Effector memory CD8-positive, alpha-beta T cell (primary cell): ENCODE results near the gene IGF2BP3.
A peak's percentile ranks its signal among the peaks of the same experiment; 100 is the strongest.

Experiments
- ATAC-seq: fragments of 150-1000 bp; cut with Tn5 transposase; replicated peaks from 2 replicates; pipeline ENCODE4 v1.10.0; 2021; ENCODE audit warnings: mild to moderate bottlenecking, moderate library complexity
- DNase-seq, 3 experiments: peaks; one replicate each; pipeline ENCODE4 v3.0.0; 2021
- H3K27ac Mint-ChIP-seq, 2 donors: one replicate each; pipeline ENCODE4 v1.8.0; 2022; ENCODE audit warnings: mild to moderate bottlenecking in 2 of 2, mixed read lengths in 2 of 2, moderate library complexity in 2 of 2
- H3K27me3 Mint-ChIP-seq, 2 donors: one replicate each; pipeline ENCODE4 v1.8.0; 2022; ENCODE audit warnings: mixed read lengths in 2 of 2
- H3K36me3 Mint-ChIP-seq: one replicate; pipeline ENCODE4 v1.8.0; 2022; ENCODE audit warnings: mild to moderate bottlenecking, moderate library complexity, mixed read lengths; ENCODE audit not compliant: insufficient read depth
- H3K4me1 Mint-ChIP-seq, 2 donors: one replicate each; pipeline ENCODE4 v1.8.0; 2022; ENCODE audit warnings: low read depth in 2 of 2, mixed read lengths in 2 of 2
- H3K4me3 Mint-ChIP-seq, 2 donors: one replicate each; pipeline ENCODE4 v1.8.0; 2022; ENCODE audit warnings: mild to moderate bottlenecking in 2 of 2, mixed read lengths in 2 of 2, moderate library complexity in 2 of 2
- H3K9me3 Mint-ChIP-seq, 2 donors: one replicate each; pipeline ENCODE4 v1.8.0; 2022; ENCODE audit warnings: mixed read lengths in 2 of 2

Gene IGF2BP3

GRCh38 chr7:23298141-23298881, 172.0 kb downstream of the IGF2BP3 start:
- Mint-ChIP-seq H3K4me1 (peaks cover 24 to 36% of the 10 kb centered on the region in 2 donors), H3K27me3 (peaks cover 0 to 20% of the 10 kb centered on the region in 2 donors), H3K4me3 (peak overlapping the region; percentile 86 to 88), H3K27ac (peak overlapping the region; percentile 93 to 98), H3K9me3 (peaks cover 0 to 8% of the 10 kb centered on the region in 2 donors), H3K36me3 (peaks cover 22% of the 10 kb centered on the region)
- ATAC-seq = no peak
- no peak for DNase-seq

GRCh38 chr7:23295401-23295697, 174.9 kb downstream of the IGF2BP3 start:
- no peak for DNase-seq
- H3K27ac Mint-ChIP-seq = no peak overlapping the region
- no peak for ATAC-seq
- H3K4me3 Mint-ChIP-seq = no peak overlapping the region
- H3K36me3 Mint-ChIP-seq = peaks cover 6% of the 10 kb centered on the region
- peaks cover 5 to 35% of the 10 kb centered on the region in 2 donors for H3K27me3 Mint-ChIP-seq
- peaks cover 0 to 8% of the 10 kb centered on the region in 2 donors for H3K9me3 Mint-ChIP-seq
- peaks cover 9 to 13% of the 10 kb centered on the region in 2 donors for H3K4me1 Mint-ChIP-seq

DNA sequence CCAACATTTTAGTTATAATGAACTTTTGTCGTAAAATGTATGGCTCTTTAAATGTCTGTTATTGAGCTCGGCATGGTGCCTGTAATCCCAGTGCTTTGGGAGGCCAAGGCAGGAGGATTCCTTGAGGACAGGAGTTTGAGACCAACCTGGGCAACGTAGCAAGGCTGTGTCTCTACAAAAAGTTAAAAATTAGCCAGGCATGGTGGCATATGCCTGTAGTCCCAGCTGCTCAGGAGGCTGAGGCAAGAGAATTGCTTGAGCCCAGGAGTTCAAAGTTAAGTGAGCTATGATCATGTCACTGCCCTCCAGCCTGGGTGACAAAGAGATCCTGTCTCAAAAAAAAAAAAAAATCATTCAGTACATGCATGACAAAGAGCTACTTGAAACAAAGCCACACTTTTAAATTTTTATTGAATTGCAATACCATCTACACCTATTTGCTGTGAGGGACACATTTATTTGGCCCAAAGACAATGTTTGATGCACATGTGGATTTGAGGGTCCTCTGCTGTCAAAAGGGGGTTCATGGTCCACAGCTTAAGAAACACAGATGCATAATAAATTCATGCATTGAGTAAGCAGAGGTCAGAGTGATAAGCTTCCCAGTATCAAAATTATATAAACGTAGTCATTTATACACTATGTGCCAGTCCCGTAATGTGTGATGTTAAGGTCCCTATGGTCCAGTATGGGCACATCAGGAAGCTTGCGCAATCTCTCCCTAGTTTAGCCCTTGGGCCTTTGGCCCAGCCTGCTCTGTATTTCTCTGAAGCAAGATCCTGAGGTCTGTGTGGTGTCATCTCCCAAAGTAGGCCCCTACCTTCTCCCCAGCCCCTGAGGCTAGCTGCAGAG, 175.5 kb downstream of the IGF2BP3 start:
- peaks cover 5 to 35% of the 10 kb centered on the region in 2 donors for H3K27me3 Mint-ChIP-seq
- H3K4me1 Mint-ChIP-seq = peaks cover 4 to 7% of the 10 kb centered on the region in 2 donors
- no peak overlapping the region for H3K27ac Mint-ChIP-seq
- H3K9me3 Mint-ChIP-seq = peaks cover 0 to 8% of the 10 kb centered on the region in 2 donors
- ATAC-seq (no peak), DNase-seq (no peak)
- H3K4me3 Mint-ChIP-seq = no peak overlapping the region
- H3K36me3 Mint-ChIP-seq = peaks cover 6% of the 10 kb centered on the region

GRCh38 chr7:23293500-23294073, 176.7 kb downstream of the IGF2BP3 start:
- Mint-ChIP-seq H3K36me3 (no peaks in the 10 kb centered on the region), H3K27ac (no peak overlapping the region), H3K4me1 (peaks cover under 1 to 4% of the 10 kb centered on the region in 2 donors), H3K27me3 (peaks cover 5 to 35% of the 10 kb centered on the region in 2 donors), H3K4me3 (no peak overlapping the region), H3K9me3 (peaks cover 0 to 8% of the 10 kb centered on the region in 2 donors)
- DNase-seq = no peak
- ATAC-seq = no peak

- H3K4me1 Mint-ChIP-seq = peaks cover 3 to 8% of the 10 kb centered on the region in 2 donors
- no peak overlapping the region for H3K4me3 Mint-ChIP-seq
- H3K27ac Mint-ChIP-seq = no peak overlapping the region
- ATAC-seq (no peak), DNase-seq (no peak)
- H3K9me3 Mint-ChIP-seq = peaks cover 0 to under 1% of the 10 kb centered on the region in 2 donors
- no peaks in the 10 kb centered on the region for H3K36me3 Mint-ChIP-seq
- peaks cover 5 to 35% of the 10 kb centered on the region in 2 donors for H3K27me3 Mint-ChIP-seq
Measured at GRCh38 chr7:23292623-23293022, 177.7 kb downstream of the IGF2BP3 start.

- peaks cover 4 to 9% of the 10 kb centered on the region in 2 donors for H3K4me1 Mint-ChIP-seq
- DNase-seq = no peak
- no peak for ATAC-seq
- no peaks in the 10 kb centered on the region for H3K36me3 Mint-ChIP-seq
- no peaks in the 10 kb centered on the region for H3K9me3 Mint-ChIP-seq
- no peak overlapping the region for H3K4me3 Mint-ChIP-seq
- no peak overlapping the region for H3K27ac Mint-ChIP-seq
- peaks cover 5 to 35% of the 10 kb centered on the region in 2 donors for H3K27me3 Mint-ChIP-seq
Measured at GRCh38 chr7:23291957-23292560, 178.2 kb downstream of the IGF2BP3 start.

DNA sequence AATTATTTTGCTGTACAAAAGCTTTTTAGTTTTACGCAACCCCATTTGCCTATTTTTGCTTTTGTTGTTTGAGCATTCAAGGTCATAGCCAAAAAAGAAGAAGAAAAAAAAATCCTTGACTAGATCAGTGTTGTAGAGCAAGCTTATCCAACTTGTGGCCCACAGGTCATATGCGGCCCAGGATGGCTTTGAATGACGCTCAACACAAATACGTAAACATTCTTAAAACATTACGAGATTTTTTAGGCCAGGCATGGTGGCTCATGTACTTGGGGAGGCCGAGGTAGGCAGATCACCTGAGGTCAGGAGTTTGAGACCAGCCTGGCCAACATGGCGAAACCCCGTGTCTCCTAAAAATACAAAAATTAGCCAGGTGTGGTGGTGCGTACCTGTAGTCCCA, 179.3 kb downstream of the IGF2BP3 start:
- no peak for DNase-seq
- no peak overlapping the region for H3K27ac Mint-ChIP-seq

GRCh38 chr7:23287612-23288011, 182.7 kb downstream of the IGF2BP3 start:
- Mint-ChIP-seq H3K4me1 (peaks cover 4 to 9% of the 10 kb centered on the region in 2 donors), H3K9me3 (no peaks in the 10 kb centered on the region), H3K27me3 (peaks cover 5 to 11% of the 10 kb centered on the region in 2 donors), H3K4me3 (no peak overlapping the region), H3K27ac (no peak overlapping the region), H3K36me3 (no peaks in the 10 kb centered on the region)
- no peak for ATAC-seq
- no peak for DNase-seq

More for the DNA sequence above, 179.3 kb downstream of the IGF2BP3 start:
- no peaks in the 10 kb centered on the region for H3K9me3 Mint-ChIP-seq
- H3K27me3 Mint-ChIP-seq = peaks cover 5 to 29% of the 10 kb centered on the region in 2 donors
- no peak for ATAC-seq
- H3K36me3 Mint-ChIP-seq = no peaks in the 10 kb centered on the region
- peaks cover 4 to 9% of the 10 kb centered on the region in 2 donors for H3K4me1 Mint-ChIP-seq
- H3K4me3 Mint-ChIP-seq = no peak overlapping the region

DNA sequence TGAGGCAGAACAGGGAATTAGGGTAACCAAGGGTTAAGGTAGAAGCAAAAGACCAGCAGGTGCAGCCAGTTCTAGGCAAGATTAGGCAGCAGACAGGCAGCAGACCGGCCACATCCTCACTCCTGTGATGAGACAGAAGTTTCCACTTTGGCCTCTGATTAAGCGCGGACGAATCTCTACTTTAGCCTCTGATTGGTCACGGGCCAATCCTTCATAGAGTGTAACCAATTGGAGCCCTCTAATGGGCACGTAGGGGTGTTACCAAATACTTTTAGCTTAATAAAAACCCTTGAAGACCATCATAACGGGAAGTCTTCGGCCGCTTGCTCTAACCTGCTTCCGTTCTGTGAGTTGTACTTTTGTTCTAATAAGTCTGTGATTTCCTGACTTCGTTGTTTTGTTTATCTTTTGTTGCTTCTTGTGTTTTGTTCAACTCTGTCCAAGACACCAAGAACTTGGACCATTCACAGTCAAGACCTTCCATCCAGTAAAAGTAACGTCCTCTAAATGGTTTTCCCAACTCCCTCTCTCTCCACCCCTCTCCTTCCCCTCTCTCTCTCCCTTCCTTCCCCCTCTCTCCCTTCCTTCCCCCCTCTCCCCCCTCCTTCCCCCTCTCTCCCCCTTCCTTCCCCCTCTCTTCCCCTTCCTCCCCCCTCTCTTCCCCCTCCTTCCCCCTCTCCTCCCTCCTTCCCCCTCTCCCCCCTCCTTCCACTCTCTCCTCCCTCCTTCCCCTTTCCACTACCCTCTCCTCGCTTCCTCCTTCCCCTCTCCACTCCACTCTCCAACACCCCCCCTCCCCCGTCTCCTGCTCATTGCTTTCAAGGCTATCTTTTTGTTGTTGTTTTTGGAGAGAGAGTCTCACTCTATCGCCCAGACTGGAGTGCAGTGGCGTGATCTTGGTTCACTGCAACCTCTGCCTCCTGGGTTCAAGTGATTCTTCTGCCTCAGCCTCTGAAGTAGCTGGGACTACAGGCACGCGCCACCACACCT, 184.3 kb downstream of the IGF2BP3 start:
- no peaks in the 10 kb centered on the region for H3K9me3 Mint-ChIP-seq
- no peak for ATAC-seq
- no peak for DNase-seq
- H3K27me3 Mint-ChIP-seq = no peaks in the 10 kb centered on the region
- H3K27ac Mint-ChIP-seq = no peak overlapping the region
- H3K36me3 Mint-ChIP-seq = no peaks in the 10 kb centered on the region
- no peak overlapping the region for H3K4me3 Mint-ChIP-seq
- H3K4me1 Mint-ChIP-seq = peaks cover 4 to 9% of the 10 kb centered on the region in 2 donors

- DNase-seq (no peak), ATAC-seq (no peak)
- Mint-ChIP-seq H3K27ac (no peak overlapping the region), H3K4me3 (no peak overlapping the region), H3K36me3 (no peaks in the 10 kb centered on the region), H3K9me3 (no peaks in the 10 kb centered on the region), H3K27me3 (no peaks in the 10 kb centered on the region), H3K4me1 (peaks cover 4 to 9% of the 10 kb centered on the region in 2 donors)
Measured at GRCh38 chr7:23284871-23285270, 185.4 kb downstream of the IGF2BP3 start.

GRCh38 chr7:23283086-23283485, 187.2 kb downstream of the IGF2BP3 start:
- H3K27ac Mint-ChIP-seq = no peak overlapping the region

GRCh38 chr7:23279819-23280525, 190.3 kb downstream of the IGF2BP3 start:
- Mint-ChIP-seq H3K36me3 (no peaks in the 10 kb centered on the region), H3K4me1 (no peaks in the 10 kb centered on the region), H3K4me3 (no peak overlapping the region), H3K27me3 (no peaks in the 10 kb centered on the region), H3K9me3 (no peaks in the 10 kb centered on the region), H3K27ac (no peak overlapping the region)
- DNase-seq (no peak), ATAC-seq (no peak)

More at GRCh38 chr7:23283086-23283485, 187.2 kb downstream of the IGF2BP3 start:
- no peaks in the 10 kb centered on the region for H3K36me3 Mint-ChIP-seq
- peaks cover 4 to 6% of the 10 kb centered on the region in 2 donors for H3K4me1 Mint-ChIP-seq
- no peaks in the 10 kb centered on the region for H3K9me3 Mint-ChIP-seq
- ATAC-seq (no peak), DNase-seq (no peak)
- no peak overlapping the region for H3K4me3 Mint-ChIP-seq
- H3K27me3 Mint-ChIP-seq = no peaks in the 10 kb centered on the region
